HEK293T (cell line): ENCODE results near the gene BDNF.

Experiments
- ELF4 ChIP-seq: fragments of 450-650 bp; IDR thresholded peaks from 2 replicates; pipeline ENCODE4 v1.6.1; 2017; ENCODE audit warnings: antibody characterized with exemption
- FOXA1 ChIP-seq: fragments of 450-650 bp; IDR thresholded peaks from 2 replicates; pipeline ENCODE4 v1.6.1; 2016; ENCODE audit warnings: mild to moderate bottlenecking
- FOXK2 ChIP-seq: fragments of 450-650 bp; IDR thresholded peaks from 2 replicates; pipeline ENCODE4 v1.6.1; 2016; ENCODE audit warnings: mild to moderate bottlenecking
- FOXM1 ChIP-seq: fragments of 450-650 bp; IDR thresholded peaks from 2 replicates; pipeline ENCODE4 v1.6.1; 2017; ENCODE audit warnings: mild to moderate bottlenecking, borderline replicate concordance
- ZNF384 ChIP-seq: fragments of 450-650 bp; IDR thresholded peaks from 2 replicates; pipeline ENCODE4 v1.6.1; 2016

DNA sequence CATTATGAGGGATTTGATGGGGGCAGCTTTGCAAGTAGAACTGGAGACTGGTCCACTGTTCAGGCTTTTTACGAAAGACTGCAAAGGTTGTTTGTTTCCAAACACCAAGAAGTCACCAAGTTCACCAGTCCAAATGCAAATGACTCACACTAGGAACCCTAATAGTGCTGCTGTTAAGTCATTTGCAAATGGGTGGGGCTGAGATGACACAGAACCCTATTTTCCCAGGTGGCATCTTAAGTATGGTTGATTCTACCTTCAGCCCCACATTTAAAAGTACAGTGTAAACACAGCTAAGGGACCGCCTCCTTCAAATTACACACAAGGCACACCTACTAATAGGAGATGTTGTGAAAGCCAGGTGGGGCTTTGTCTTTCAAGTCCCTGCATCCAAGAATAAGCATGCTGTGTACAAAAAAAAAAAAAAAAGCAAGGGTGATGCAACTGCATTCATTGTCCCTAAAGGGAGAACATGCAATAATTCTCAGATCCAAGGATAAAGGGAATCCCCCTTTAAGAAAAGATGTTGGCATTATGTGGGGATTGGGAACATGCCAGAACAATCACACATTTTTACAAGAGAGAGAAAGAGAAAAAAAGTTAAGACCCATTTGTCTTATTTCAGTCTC, 27.3 kb downstream of the BDNF start:
- TF ChIP-seq ELF4: no peak
- no peak for TF ChIP-seq FOXK2
- TF ChIP-seq ZNF384: no peak
- TF ChIP-seq FOXA1: no peak
- TF ChIP-seq FOXM1: no peak
